Activated CD4-positive, alpha-beta T cell treated with anti-CD3 and anti-CD28 coated beads, Interleukin-2, amount 50 U/mL, for 4 hours (primary cell): Measurements from ENCODE around the gene MED25.

Source experiments
- DNase-seq, 2 experiments: peaks; one replicate each; pipeline ENCODE4 v3.0.0-alpha.2; 2020

MED25 gene

DNA sequence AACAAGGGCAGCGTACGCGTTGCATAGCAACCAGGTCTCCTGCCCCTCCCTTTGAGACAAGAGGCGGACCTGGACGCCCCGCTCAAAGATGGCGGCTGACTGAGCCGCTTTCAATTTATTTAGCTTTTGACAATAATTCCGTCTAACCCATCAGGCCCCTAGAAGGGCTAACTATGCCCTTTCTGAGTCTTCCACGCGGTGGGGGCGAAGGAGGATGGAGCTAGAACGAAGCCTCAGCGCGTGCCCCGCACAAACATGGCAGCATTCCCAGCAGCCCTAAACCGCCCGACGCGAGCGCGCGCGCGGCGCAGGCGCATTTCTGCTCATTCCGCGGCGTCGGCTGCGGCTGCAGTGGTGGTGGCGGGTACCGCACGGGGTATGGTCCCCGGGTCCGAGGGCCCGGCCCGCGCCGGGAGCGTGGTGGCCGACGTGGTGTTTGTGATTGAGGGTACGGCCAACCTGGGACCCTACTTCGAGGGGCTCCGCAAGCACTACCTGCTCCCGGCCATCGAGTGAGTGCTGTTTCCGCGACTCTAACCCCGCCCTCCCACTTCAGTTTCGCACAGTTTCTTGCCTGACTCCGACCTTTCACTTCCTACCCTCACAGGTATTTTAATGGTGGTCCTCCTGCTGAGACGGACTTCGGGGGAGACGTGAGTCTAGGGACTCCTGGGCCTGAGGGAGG is at the start of gene MED25:
Gene MED25, plus strand, starts transcription at position 326 of the 685 bp plus-strand sequence. Its CDS starts 53 bp downstream, at position 379.
- peak; percentile 82 to 84 for DNase-seq

DNA sequence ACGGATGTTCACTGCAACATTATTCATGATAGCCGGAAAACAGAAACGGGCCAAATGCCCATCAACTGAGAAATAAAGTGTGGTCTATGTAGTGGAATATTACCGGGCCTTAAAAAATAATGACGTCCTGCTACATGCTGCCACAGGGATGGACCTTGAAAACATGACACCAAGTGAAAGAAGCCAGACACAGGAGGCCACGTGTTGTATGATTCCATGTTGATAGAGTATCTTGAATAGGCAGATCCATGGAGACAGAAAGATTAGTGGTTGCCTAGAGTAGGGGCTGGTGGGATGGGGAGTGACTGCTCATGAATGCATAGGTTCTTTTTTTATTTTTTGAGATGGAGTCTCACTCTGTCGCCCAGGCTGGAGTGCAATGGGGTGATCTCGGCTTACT is 47.6 kb upstream of the MED25 start:
- DNase-seq = no peak

DNA sequence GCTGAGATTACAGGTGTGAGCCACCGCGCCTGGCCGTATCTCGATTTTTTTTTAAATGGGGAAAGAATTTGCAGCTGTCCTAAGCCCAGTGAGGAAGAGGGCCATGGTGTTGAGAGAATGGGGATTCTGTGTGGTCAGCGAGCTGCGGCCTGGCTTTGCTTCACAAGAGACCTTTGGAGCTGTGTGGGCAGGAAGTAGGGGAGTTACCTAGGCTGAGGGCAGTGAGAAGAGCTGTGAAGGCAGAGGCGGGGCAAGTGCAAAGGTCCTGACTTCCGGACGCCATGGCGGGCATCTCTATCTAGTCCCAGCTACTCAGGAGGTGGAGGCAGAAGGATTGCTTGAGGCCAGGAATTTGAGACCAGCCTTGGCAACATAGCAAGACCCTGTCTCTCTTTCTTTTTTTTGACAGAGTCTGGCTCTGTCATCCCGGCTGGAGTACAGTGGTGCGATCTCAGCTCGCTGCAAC is 46.4 kb upstream of the MED25 start:
- DNase-seq = no peak

DNA sequence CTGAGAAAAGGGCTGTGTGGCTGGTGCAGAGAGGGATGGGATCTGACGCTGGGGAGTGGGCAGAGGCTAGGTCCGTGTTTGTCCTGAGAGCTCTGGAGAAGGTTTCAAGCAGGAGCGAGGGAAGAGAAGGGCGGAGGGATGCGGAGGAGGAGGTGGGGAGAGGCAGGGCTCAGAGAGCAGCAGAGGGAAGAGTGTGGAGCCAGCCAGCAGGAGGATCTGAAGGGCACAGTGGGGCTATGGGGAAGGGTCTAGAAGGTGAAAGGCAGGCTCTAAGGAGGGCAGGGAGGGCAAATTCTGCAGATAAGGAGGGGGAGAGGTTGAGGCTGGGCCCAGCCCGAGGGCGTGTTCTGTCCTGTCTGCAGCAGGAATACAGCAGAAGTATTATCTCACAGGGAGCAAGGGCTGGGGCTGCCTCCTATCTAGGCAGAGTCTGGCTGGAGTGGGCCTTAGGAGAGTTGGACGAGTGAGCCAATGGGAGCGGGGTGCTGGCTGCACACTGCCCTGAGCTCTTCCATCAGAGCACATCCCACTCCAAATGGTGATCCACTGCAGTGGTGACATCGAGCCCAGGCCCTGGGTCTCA is 45.1 kb upstream of the MED25 start:
- DNase-seq = no peak

DNA sequence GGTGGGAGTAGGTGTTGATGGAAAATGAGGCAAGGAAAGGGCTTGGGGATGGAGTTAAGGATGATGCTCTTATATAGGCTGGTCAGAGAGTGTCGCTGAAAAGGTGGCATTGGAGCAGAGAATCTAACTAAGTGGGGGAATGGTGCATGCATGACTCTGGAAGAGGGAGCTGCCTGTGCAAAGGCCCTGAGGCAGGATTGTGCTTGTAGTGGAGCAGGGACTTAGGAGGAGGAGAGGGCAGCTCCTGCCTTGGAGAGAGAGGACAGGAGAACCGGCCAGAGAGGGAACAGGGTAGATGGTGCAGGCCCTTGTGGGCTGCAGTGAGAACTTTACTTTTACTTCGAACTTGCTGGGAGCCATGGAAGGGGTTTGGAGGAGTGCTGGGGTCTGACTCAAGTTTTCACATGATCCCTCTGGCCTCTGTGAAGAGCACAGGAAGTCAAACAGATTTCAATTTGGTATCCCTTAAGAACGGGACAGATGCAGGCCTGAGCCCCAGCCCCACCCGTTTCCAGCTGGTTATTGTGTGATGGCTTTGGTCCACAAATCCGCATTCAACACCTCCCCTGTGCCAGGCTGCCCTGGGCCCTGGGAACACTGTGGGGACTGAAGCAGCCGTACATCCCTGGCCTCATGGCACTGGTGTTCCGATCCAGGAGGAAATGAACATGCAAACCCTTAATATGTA is 44.3 kb upstream of the MED25 start:
- DNase-seq = no peak

DNA sequence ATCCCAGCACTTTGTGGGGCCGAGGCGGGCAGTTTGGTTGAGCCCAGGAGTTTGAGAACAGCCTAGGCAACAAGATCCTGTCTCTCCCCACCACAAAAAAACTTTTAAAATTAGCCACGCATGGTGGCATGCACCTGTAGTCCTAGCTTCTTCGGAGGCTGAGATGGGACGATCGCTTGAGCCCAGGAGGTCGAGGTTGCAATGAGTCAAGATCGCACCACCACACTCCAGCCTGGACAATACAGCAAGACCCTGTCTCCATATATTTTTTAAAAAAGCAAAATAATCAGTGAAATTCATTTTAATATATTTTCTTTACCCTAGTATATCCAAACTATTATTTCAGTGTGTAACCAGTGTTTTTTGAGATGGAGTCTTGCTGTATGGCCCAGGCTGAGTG is 43.1 kb upstream of the MED25 start:
- DNase-seq = no peak

DNA sequence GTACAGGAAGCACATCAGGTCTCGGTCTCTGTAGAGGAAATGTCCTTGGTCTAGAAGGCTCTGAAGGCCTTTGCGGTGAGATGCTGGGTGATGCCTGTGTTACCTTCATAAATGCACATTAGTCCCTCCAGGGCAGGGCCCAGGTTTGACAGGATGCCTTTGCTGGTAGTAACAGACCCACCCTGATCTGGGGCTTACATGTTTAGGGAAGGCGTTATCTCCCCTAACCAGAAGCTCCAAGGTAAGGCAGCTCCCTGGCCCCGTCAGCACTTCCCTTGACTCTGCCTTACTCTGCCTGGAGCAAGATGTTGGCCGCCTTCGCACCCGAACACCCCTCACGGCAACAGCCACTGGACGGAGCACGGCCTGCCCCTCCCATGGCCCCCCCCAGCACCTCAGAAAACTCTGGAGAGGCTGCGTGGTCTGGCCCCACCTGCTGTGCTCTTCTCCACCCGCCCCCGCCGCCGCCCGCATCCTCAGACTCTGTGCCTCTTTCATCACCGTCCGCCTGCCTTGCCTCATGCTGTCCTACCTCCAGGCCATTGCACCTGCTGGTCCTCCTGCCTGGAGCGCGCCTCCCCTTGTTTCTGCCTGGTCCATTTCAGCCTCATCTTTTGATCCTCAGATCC is 42.2 kb upstream of the MED25 start:
- DNase-seq = no peak

DNA sequence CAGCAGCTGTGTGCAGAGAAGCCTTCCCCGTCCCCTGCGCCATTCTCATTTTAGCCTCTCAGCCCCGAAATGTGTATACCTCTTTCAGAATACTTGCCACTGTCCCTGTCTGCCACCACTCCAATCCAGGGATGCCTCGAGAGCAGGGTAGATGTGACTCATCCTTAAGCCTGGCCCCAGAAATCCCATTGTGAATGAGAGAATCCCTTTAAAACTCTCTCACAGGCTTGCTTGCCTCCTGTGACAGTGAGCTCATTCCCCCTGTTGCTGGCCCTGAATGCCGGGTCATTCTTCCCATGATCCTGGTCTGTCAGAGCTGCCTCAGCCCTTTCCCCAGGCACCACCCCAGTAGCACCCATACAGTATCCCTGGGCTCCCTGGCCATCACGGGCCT is 41.7 kb upstream of the MED25 start:
- no peak for DNase-seq

DNA sequence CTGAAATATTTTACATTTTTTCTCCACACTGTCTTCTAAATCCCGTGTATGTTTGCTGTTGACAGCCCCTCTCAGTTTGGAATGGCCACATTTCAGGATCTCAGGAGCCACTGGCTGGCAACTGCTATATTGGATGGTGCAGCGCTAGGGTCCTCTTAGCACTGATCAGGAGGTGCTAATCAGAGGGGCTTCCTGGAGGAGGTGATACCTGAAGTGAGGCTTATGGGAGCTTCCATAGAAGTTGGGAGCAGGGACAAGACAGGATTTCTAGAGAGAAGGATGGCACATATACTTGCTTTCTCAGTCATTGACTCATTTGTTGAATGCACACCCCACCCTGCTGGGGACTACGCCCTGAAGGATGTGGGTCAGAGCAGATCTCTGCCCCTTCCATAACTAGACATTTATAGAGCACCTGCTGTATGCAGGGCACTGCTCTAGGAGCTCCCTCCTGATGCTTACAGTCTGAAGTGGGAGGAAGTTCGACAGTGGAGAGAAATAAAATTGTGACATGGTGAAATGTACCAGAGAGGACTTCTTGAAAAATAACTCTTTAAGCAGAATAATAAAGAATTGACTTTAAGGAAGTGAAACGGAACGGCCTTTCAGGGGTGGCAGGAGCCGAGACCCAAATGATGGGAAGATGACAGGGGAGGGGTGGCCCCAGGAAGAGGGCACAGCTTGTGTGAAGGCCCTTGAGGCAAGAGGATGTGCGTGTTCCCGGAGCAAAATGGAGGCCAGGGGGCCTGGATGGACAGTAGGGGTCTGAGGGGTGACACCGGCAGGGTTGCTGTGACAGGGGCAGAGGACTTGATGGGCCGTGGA is 38.1 kb upstream of the MED25 start:
- no peak for DNase-seq

DNA sequence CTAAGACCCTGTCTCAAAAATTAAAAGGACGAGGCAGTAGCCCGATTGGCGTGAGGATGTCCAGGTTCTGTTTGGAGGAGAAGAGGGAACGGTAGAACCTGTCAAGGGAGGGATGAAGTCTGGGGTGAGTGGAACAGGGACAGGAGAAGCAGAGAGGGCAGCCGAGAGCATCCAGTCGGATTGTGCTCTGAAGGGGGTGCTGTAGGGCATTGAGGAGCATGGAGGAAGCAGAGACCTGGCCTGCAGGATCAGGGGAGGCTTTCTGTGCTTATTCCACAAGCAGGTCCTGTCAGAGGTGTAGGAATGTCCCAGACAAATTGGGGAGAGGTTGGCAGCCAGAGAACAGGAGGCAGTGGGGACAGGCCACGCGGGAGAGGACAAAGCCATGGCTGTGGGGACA is 37.2 kb upstream of the MED25 start:
- DNase-seq = no peak

DNA sequence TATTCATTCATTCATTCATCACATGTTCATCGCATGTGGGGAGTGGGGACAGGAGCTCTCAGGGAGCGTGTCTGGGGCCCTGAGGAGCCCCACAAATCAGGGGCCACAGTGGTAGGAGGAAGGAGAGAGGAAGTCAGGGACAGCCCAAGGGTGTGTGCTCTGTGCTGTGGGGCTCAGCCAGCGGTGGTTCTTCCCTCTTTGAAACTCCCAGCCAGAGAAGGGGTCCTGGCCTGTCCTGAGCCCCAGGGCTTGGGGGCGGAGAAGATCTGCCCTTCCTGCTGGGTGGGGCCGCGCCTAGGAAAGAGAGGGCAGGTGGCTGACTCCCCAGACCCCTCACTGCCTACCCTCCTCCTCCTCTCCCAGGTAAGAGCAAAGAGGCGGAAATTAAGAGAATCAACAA is 36.7 kb upstream of the MED25 start:
- no peak for DNase-seq

DNA sequence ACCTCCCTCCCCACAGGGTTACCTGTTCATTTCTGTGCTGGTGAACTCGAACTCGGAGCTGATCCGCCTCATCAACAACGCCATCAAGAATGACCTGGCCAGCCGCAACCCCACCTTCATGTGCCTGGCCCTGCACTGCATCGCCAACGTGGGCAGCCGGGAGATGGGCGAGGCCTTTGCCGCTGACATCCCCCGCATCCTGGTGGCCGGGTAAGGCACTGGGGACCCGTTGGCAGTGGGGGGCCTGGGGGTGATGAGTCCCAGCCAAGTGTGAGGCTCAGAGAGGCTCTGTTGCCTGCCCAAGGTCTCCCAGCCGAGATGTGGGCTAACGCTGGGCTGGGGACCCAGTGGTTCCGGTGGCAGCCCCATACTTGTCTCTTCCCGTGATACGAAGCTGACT is 35.6 kb upstream of the MED25 start:
- no peak for DNase-seq

DNA sequence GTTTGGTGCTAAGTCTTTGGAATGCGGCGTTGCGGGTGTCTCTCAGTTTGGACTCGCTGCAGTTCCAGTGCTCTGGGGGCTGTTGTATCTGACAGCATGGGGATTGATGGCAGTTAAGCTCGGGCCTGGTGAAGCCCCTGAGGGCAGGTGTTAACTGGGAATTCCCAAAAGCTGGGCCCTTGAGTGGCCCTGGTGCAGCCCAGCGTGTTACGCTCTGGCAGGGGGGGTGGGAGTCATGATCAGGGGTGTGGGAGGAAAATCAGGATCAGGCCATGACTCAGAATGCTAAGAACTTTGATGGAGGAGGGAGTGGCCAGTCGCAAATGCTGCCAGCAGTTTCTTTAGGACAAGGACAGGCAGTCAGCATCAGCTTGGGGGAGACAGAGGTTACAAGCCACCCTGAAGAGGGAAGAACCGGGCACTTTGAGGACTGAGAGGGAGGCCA is 31.7 kb upstream of the MED25 start:
- no peak for DNase-seq

DNA sequence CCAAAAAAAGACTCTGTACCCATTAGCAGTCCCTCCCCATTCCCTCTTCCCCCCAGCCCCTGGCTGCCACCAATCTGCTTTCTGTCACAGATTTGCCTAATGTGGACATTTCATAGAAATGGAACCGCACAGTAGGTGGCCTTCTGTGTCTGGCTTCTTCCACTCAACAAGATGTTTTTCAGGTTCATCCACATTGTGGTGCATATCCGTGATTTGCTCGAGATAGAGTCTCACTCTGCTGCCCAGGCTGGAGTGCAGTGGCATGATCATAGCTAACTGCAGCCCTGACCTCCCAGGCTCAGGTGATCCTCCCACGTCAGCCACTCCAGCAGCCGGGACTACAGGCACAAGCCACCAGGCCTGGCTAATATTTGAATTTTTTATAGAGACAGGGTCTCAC is 30.3 kb upstream of the MED25 start:
- DNase-seq = no peak

DNA sequence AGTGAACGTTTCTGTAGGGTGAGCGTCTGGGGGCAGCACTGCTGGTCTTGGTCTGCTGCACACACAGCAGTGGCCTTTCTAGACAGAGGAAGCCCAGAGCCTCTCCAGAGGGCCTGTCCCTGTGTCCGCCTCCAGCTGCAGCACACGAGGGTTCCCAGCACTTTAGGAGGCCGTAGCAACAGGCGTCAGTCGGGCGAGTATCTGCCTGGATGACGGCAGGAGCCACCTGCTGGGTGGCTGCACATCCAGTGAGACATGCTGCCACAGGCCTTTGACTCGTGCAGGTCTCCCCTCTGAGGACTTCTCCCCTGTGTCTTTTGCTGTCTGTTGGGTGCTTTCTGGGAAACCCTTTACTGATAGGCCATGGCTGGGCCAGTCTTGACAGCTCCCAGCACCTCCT is 29.2 kb upstream of the MED25 start:
- no peak for DNase-seq

DNA sequence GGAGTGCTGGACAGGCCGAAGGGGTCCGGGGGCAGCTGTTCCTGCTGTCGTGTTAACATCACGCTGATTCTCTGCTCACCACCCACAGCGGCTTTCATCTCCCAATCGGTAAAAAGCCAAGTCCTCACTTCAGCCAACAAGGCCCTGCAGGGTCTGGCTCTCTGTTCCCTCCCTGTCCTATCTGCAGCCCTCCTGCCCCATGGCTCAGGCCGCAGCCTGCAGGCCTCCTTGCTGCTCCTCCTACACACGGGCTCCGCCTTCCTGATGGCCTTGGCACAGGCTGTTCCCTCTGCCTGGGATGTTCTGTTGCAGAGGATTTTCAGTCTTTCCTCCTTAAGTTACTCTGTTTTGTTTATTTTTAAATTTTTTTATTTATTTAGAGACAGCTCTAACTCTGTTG is 27.2 kb upstream of the MED25 start:
- no peak for DNase-seq

DNA sequence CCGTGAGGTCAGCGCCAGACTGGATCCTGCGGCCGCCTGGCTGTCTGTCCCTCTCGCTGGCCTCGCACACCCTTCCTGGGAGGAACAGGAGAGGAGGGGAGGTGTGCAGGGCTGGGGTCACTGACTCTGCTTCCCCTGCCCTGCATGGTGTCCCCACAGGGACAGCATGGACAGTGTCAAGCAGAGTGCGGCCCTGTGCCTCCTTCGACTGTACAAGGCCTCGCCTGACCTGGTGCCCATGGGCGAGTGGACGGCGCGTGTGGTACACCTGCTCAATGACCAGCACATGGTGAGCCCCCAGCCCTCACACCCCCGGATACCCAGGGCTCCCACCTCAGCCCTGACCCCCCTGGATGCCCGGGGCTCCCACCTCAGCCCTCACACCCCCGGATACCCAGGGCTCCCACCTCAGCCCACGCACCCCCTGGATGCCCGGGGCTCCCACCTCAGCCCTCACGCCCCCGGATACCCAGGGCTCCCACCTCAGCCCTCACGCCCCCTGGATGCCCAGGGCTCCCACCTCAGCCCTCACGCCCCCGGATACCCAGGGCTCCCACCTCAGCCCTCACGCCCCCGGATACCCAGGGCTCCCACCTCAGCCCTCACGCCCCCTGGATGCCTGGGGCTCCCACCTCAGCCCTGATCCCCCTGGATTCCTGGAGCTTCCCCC is 26.2 kb upstream of the MED25 start:
- DNase-seq = no peak

DNA sequence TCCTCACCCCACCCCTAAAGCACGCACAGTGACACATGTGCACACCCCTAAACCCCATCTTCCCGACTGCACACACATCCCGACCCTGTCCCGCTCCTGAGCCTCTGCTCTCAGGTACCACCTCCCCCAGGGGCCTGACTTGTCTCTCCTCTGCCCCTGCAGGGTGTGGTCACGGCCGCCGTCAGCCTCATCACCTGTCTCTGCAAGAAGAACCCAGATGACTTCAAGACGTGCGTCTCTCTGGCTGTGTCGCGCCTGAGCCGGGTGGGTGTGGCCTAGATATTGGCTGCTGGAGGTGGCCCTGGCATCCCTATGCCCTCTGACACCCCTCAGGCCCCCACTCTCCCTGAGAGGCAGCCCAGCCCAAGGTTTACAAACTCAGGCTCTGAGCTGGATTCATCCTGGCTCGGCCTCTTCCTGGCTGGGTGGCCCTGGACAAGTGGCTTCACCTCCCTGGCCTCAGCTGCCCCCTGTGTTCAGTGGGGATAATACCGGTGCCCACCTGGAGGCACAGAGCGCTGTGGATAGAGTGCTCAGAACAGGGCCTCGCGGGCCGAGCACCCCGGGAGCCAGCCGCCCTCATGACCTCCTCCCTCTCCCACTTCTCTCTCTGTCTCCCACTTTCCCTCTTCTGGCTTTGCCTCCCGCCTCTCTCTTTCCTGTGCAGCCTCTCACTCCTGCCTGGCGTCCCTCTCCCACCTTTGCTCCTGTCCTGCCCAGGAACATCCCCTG is 25.1 kb upstream of the MED25 start:
- no peak for DNase-seq

DNA sequence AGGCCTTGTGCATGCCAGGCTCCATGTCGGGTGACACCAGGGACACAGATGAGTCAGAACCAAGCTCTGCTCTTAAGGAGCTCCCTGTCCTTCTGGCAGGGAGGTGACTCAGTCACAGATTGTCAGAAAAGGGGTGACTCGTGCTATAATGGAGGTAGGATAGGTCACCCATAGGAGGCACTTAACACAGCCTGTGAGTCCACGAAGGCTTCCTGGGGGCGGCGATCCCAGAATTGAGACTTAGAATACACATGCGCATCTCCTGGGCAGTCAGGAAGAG is 24.6 kb upstream of the MED25 start:
- DNase-seq = no peak

DNA sequence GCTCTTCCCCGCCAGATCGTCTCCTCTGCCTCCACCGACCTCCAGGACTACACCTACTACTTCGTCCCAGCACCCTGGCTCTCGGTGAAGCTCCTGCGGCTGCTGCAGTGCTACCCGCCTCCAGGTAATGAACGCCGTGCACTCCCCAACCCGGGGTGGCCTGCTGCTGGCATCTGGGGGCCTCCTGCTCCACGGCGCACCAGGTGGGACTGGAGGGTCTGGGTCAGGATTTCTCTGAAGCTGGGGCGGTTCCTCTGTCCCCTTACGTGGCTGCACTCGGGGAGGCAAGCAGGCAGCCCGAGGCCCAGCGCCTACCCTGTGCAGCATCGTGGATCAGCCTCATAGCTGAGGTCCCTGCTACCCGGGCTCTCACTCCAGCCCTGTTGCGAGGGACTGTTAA is 22.5 kb upstream of the MED25 start:
- DNase-seq = no peak

DNA sequence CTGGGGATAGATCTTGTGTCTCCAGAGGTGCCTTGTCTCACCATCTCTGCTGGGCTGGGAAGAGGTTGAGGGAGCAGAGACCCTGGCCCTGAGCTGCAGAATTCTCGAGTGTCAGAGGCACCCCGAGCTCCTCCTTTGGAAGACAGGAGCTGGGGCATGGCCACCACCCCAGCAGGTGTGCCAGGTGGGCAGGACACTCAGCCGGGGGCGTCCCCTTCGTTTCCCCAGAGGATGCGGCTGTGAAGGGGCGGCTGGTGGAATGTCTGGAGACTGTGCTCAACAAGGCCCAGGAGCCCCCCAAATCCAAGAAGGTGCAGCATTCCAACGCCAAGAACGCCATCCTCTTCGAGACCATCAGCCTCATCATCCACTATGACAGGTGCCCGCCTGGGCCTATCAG is 19.5 kb upstream of the MED25 start:
- DNase-seq = no peak

DNA sequence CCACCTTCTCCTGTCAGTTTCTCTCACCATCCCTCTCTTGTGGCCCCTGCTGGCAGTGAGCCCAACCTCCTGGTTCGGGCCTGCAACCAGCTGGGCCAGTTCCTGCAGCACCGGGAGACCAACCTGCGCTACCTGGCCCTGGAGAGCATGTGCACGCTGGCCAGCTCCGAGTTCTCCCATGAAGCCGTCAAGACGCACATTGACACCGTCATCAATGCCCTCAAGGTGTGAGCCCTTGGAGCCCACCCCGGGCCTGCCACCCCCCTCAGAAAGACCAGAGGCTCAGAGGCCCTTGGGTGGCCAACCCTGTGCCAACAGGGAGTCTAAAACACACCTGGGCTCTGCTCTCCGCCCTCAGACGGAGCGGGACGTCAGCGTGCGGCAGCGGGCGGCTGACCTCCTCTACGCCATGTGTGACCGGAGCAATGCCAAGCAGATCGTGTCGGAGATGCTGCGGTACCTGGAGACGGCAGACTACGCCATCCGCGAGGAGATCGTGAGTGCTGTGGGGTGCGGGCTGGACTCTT is 18.8 kb upstream of the MED25 start:
- DNase-seq = no peak
